ENCODE data around the gene OTOP2.

- TF ChIP-seq EZH2 (IDR thresholded peaks at IDR 0.05): no peak
- no peak for TF ChIP-seq FOXP2 (optimal IDR thresholded peaks at IDR 0.05; ENCODE audit: control extremely low read depth, extremely low read length, insufficient read depth)
Measured at GRCh38 chr17:74921026-74921681, 2.9 kb upstream of the OTOP2 start.
